GM19324 (cell line): Measurements from ENCODE around the gene CACNA1S.
A peak's percentile ranks its signal among the peaks of the same experiment; 100 is the strongest.

Source experiments
- ATAC-seq: cut with Tn5 transposase; IDR thresholded peaks from one replicate; pipeline ENCODE4 v1.9.1; 2021; ENCODE audit warnings: mild to moderate bottlenecking, moderate library complexity; ENCODE audit not compliant: unreplicated experiment, low FRiP score

Gene CACNA1S

DNA sequence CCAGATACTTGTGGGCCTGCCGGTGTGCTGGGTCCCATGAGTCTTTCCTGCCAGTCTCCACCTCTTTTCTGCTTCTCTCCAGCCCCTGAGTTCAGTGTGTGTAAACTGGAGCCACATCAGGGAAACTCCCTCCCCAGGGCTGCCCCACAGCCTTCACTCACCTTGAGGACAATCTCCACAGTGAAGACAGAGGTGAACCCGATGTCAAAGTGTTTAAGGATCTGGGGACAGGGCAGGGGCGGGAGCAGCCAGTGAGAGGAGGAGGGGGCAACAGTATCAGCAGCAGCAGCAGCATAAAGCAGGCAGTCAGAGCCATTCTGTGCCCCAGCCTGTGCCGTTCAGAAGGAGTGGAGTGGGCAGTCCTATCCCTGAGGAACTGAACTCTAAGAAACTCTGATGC, 43.2 kb downstream of the CACNA1S start:
- ATAC-seq = no peak

DNA sequence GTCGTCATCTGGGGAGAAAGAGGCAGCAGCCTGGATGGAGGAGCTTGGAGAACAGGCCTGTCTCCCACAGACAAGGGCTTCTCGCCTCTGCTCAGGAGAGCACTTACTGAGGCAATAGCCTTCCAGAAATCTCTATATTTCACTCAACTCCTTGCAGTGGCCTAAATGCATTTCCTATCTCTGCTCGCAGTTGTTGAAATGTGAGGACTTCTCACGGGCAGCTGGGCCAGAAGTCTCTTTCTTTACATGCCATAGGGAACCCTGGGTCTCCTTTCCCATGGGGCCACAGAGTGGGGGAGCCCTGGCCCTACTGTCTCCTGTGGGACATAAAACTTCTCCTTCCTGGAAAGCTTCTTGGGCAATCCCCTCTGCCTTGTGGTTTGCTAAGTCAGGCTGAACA, 45.2 kb downstream of the CACNA1S start:
- ATAC-seq = no peak

DNA sequence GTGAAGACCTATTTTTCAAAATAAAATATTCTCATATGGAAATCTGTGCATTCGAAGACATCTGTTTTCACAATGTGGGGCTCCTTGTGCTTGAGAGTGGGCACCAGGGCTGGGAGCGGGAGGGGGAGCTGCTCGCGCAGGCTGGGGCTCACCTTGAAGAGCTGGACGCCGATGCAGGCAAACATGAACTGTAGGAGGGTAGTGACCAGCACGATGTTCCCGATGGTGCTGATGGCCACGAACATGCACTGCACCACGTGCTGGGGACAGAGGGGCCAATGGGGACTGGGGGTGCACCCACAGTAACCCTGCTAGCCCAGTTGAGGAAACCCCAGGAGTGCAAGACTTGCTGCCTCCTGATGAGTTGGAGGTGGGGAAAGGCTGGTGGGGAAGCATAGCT, 46.5 kb downstream of the CACNA1S start:
- ATAC-seq = no peak

DNA sequence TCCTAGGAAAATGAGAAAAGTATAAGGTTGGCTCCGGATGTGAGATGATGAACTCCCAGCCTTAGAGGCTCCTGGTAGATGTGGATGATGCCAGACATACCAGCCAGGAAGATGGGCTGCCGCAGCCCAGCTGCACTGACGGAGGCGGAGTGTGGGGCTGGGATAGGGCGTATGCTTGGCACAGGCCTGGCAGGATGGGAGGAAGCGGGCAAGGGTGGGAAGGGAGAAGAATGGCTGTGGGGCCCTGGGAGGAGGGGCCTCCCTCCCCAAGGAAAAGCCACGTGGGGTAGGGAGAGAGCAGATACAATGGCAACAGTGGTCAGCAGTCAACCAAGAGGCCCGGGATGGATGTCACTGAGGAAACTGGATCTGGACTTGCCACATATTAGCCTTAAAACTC, 47.4 kb downstream of the CACNA1S start:
- no peak for ATAC-seq

DNA sequence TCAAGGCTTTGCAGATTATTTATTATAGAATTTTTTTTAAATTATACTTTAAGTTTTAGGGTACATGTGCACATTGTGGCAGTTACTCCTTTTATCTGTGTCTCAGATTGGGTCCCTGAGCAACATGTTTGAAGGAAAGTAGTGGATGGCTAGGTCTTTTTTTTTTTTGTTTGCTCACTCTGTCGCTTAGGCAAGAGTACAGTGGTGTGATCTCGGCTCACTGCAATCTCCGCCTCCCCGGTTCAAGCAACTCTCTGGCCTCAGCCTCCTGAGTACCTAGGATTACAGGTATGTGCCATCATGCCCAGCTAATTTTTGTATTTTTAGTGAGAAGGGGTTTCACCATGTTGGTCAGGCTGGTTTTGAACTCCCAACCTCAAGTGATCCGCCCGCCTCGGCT, 49.1 kb downstream of the CACNA1S start:
- no peak for ATAC-seq

DNA sequence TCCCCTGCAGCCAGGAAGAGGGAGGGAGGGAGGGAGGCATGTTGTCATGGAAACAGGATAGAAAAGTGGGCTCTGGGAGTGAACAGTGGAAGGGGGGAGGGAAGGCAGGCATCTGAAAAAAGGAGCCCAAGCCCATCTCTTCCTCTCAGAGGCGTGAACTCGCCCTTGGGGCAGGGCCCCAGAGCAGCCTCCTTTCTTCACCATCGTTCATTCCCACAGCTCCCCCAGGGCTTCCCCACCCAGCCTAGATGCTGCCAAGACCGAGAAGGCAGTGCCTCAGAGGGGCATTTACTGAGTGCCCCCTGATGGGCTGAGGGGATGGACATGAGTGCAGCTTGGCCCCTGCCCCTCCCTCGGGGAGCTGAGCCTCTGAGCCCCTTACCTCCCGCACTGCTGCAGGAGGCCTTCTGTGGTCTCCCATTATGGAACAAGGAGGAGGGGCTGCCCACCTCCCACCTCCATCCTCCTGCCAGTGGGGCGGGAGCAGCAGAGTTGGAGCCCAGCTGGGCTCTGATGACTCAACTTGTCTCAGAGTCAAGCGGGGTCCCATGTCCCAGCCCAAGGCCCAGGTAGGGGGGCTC, 49.6 kb downstream of the CACNA1S start:
- no peak for ATAC-seq

DNA sequence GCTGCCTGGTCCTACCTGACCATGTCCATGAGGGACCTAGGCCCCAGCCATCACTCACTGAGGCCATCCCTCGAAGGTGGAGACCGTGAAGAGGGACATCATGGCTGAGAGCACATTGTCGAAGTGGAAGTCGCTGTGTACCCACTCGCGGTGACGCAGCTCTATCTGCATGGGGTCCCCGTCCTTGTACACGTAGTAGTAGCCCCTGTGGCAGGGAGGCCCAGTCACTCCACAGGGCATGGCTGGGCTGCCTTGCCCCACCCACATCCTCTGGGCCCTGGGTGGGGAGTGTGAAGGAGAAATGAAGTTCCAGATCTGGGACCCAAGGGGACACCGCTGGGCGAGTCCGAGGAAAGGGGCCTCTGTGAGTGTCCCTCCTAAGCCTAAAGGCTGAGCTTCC, 50.3 kb downstream of the CACNA1S start:
- ATAC-seq = no peak

DNA sequence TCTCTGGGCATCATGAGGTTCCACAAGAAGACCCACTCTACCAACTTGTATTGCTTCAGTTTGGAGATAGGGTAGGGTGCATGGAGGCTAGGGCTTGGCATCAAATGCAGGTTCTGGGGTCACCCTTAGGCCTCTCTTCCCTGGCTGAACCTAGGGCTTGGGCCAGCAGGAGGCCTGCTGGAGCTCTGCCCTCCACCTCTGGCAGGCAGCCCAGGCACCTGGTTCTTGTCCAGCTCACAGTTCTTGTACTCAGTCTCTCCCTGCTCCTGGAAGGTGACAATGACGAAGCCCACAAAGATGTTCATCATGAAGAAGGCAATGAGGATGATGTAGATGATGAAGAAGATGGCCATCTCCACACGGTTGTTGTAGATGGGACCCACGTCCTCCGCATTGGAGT, 51.2 kb downstream of the CACNA1S start:
- ATAC-seq = no peak

DNA sequence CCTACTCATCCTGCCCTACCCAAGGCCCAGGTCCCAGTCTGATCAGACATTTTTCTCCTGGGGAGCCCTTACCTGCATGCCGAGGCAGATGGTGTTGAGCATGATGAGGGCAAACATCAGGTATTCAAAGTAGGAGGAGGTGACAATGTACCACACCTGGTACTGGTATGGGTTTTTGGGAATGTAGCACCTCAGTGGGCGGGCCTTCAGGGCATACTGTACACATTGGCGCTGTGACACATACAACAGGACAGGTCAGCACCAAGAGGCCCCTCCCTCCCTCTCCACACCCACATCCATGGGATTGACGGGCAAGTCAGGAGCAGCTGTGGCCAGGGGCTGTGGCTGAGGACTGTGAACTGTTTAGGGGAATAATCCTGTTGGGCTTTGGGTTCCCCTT, 51.6 kb downstream of the CACNA1S start:
- ATAC-seq = no peak

DNA sequence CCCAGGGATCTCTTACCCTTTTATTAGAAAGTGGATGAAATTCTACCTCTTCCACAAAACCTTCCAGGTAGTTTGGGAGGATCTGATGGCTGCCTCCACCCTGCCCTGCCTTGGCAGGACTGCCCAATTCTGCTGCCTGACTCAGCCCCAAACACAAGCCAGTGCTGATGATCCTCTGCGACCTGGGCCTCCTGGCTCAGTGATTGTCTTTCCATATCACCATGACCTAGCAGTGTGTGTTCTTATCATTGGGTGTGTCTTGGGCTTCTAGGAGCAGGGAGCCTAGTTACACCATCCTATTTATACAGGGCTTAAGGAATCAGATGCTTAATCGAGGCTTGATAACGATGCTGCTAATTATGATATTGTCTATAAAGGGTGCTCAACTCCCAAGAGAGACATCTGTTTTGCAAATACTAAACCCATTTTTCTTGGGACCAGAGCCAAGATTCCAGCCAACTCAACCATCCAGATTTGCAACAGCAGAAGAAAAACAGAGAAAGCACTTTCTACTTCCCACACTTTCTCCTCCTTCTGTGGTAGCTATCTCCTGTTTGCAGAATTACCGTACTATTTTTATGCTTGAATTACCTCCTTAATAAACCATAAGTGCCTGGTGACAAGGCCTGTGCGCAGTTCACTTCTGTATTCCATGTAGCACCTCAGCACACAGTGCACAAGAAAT, 52.2 kb downstream of the CACNA1S start:
- ATAC-seq = no peak

DNA sequence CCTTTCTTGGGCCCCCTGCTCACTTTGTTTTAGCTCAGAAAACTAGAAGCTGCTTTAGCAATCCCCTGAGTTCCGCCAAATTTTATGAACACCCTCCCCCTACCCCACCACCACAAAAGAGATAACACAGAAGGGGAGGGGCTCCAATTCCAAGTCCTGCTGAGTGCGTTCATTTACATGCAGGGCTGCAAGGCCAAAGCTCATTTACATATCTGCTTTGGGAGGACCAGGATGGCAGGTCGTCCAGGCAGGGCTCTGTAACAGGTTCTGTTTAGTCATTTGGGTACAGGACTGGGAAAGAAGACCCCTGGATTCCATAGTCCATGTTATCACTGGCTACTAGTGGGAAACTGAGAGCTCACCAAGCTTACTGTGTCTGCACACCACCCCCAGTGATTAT, 52.8 kb downstream of the CACNA1S start:
- ATAC-seq = no peak

DNA sequence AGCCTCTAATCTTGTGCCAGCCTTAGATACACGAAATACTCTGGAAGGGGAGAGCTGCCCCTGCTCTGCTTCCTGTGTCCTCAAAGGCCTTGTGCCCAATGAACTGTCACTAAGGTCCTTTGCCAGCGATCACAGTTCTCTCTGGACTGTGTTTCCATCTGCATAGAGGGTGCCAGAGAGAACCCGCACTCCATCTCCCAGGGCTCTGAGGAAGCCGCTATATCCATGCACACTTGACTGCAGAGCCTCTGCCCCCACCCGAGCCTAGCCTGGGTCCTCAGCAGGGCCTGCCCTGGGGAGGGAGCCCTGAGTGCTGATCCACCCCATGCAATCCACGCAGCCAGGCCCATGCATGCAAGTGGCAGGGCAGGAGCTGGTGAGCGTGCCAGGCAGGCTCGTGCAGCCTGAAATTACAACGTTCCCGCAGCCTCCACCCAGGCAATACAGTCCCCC, 58.1 kb downstream of the CACNA1S start:
- no peak for ATAC-seq

DNA sequence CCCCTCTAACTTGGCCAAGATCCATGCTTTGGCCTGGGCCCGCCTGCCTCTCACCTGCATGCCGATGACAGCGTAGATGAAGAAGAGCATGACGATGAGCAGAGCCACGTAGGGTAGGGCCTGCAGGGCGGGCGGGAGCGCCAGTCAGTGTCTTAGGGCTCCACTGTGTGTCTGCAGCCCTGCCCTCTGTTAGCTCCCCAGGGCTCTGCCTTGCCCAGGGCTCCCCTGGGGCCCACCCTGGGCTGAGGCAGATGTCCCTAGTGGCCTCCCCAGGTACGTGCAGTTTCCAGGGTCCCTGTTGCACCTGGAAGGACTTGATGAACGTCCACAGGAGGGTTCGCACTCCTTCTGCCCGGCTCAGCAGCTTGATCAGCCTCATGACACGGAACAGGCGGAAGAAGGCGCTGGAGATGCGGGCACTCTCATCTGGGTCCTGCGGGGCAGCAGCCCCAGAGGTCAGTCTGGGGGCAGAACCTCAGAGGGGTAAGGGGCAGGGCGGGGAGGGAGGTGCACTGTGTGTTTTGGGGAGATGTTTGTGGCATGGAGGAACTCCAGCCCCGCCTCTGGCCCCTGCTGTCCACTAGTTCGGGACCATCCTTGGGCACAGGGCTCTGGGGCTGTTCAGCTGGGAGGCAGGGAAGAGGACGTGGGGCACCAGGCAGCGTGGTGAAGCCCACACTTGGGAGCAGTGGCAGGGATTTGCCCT, 58.9 kb downstream of the CACNA1S start:
- no peak for ATAC-seq

DNA sequence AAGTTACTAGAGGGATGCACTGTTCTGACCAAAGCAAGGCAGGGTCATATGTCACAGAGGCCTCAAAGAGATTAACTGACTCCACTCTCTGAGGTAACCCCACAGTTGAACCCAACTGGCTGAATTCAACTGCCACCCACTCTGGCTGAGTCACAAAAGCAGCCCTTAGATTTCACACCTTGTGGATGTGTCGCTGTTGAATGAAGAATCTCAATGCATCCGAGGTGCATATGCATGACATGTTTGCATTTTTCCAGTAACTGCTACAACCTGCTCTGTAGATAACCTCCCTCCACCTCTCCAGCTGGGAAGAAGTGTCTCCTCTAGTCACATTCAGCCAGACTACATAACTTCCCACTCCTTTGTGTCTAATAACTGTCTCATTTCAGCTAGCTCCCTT, 60.8 kb downstream of the CACNA1S start:
- no peak for ATAC-seq

DNA sequence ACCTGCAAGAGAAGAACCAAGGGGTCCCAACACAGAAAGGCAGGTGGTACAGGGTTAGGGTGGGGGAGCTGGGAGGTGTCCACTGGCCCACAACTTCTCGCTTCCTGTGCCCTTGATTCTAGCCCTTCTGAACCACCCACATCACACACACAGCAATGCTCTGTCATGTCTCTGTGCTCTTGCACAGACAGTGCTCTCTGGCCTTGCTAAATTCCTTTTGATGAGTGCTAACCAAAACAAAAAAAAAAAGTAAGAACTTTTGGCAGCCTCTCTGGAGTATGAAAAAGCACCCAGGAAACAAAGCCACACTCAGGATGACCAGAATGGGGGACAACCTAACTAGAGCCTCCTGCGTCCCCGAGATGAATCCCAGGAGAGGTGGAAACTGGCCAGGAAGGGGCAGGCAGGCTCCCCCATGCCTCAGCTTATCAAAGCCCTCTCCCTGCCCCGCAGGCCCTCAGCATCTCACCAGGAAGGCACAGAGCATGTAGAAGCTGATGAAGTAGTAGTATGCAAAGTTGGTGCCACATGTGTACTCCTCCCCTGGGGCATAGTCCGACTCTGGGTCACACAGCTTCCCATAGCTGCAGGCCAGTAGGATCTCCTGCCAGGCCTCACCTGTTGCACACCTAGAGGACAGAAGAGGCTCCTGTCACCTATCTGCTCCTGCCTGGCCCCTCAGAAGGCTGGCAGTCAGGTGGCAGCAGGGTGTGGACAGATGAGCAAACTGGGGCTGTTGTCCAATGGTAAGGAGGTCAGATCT, 61.5 kb downstream of the CACNA1S start:
- peak; percentile 48 for ATAC-seq

DNA sequence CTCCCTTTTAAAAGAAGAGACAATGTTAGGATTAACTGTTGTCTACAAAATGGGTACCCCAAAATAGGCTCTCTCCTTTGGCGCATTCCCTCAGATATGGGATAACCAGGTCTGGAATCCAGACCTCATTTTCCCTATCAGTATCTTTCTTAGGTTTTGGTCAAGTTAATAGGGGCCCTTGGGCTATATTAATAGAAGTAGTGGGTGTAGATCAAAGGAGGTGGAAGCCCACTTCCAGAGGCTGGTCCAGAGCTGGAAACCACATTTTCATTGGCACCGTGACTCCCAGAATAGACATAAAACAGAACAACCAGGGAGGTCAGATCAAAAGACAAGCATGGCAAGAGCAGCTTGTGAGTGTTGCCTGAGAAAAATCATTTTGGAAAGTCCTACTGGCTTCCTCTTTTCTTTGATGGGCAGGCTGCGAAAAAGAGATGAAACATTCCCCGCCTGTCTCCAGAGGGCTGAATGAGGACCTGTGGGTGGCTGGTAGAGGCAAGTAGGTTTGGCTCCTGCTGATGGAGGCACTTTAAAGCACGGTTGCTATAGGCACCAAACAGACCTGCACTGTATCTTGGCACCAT, 62.9 kb downstream of the CACNA1S start:
- no peak for ATAC-seq

DNA sequence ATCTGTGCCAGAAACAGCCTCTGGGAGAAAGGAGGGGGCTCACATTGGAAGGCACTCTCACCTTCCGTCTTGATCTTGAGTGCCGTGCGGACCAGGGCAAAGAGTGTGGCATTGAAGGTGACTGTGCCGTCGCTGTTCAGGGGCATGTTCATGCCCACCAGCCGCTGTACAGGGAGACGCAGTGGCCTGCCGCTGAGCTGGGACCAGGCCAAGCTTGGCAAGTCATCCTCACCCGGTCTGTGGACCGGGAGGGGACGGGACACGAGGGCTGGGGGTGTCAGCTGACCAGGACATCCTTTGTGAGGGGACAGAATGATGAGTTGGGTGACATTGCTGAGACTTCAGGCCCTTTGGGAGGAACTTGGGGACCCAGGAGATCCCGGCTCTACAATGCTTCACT, 63.7 kb downstream of the CACNA1S start:
- no peak for ATAC-seq

DNA sequence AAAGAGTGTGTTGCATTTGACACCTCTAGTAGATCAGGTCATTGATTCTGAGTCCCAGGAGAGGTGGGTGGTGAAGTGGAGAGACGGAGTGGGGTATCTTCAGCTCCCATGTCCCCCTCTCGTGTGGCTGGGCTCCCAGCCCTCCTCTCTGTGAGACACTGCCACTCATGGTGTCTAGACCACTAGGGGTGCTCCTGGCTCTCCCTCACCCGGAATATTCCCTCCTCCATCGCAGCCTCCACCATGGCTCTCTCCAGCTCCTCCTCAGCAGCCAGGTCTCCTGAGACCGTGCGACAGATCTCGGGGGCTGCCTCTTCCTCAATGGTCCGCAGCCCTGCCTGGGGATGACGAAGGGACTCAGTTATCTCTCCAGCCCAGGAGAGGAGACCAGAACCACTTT, 68.1 kb downstream of the CACNA1S start:
- ATAC-seq = no peak

DNA sequence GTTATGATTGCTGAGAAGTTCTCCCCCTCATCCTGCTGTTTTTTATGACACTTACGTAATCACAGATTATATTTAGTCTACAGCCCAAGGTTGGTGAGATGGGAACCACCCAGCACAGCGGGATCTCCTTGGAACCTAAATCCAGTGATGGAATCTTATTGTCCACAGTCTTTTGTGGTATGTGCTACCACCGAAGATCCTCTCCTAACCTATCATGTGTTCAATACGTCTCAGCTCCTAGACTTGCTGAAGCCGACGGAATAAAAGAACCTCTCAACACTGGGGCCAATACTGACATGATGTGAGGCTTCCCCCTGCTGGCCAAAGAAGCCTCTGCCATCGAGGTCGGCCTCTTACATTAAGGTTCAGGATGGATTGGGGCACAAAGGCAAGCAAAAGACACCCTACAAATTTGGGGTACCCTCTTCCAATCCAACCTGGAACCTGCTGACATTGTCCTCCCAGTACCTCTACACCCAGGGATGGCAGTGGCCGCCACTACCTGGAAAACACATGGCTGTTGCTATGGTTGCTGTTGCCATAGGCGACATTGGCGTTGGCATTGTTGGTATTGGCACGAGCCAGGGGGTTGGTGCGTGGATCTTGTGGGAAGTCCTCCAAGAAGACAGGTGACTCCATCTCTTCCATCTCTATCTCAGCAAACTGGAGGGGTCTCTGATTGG, 69.3 kb downstream of the CACNA1S start:
- no peak for ATAC-seq

DNA sequence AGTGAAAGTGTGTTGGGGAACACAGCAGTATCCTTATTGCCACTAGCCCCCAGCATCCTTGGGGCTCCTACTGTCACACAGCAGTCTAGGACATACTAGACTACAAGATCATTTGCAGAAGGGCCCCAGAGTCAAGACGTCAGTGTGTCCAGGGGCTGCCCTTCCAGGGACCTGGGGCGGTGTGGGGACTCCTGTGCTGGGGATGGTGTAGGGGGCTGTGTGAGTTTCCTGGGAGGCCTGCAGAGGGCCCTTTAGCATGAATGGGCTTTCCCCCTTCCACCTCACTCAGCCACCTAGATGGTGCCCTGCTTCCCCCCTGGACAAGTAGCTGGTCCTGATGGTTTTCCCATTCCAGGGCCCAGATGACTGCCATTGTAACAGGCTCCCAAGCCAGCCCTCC, 71.2 kb downstream of the CACNA1S start:
- ATAC-seq = no peak
